GM19035 (cell line): ENCODE measurements around the gene PIM1.
"Not testable (repeated sequence)": the region's sequence is repeated elsewhere in the genome, so short reads cannot be mapped to it uniquely, and the experiment has no call there.

ENCODE experiments used
- ATAC-seq: cut with Tn5 transposase; IDR thresholded peaks from one replicate; pipeline ENCODE4 v1.9.1; 2021; ENCODE audit not compliant: unreplicated experiment

The PIM1 gene

DNA sequence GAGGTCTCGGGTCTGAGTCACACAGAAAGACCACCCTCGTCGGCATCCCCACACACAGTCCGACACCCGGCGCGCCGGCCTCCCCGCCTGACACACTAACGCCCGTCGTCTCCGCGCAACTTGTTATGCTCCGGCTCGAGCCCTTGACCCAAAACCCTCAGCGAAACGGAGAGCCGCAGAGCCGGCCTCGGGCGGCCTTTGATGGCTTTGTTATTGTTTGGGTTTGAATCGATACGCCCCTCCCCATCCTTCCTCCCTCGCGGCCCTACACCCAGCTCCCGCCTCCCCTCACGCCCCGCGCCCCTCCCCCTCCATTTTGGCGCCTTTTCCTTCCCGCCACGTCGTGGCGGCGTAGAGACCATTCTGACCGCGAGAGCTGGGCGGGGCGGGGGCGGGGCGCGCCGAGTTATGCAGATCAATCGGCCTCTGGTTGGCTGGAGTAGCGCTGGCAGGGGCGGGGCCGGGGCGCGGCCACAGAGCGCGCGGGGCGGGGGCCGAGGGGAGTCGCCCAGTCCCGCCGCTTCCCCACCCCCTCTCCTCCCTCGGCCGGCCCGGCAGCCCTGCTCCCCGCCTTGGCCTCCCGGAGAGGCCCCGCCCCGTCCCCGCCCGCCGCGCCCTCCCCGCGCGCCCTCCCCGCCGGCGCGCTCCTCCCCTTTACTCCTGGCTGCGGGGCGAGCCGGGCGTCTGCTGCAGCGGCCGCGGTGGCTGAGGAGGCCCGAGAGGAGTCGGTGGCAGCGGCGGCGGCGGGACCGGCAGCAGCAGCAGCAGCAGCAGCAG is at the start of gene PIM1:
TSS of gene PIM1 (plus strand) at position 657 of the 777 bp plus-strand sequence. CDS start 424 bp downstream, outside the sequence.
- peak; percentile 61 for ATAC-seq

DNA sequence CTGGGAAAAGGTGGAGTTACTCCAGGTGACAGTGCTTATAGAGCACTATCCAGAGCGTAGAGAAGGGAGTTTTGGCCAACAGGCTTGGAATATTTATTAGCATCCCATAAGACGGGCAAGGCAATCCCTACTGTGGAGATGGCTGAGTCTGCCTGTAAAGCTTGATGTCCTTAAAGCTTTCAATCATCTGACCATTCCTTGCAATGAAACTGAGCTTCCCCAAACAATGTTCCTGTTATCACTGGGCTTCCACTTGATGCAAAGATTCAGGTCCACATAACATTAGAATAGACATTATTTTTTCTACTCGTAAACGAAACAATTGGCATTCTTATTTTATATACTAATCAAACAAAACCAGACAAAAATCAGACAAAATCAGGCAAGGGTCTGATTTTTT is 48.4 kb upstream of the PIM1 start:
- no peak for ATAC-seq

DNA sequence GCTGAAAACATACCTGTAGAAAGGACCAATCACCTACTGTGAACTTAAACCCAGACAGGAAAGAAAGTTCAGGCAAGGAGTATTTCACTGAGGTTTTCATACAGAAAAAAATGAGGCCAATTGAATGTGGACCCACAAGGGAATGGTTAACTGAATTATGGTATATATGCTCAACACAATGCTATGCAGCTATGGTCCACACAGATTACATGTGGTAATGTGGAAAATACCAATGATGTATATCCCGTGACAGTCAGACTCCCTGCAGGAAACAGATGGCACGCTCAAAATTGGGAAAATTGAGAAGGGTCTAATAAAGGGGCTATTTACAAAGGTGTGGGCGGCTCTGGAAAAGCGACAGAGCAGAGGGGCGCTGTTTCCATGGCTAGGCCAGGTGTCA is 47.1 kb upstream of the PIM1 start:
- ATAC-seq: no peak

DNA sequence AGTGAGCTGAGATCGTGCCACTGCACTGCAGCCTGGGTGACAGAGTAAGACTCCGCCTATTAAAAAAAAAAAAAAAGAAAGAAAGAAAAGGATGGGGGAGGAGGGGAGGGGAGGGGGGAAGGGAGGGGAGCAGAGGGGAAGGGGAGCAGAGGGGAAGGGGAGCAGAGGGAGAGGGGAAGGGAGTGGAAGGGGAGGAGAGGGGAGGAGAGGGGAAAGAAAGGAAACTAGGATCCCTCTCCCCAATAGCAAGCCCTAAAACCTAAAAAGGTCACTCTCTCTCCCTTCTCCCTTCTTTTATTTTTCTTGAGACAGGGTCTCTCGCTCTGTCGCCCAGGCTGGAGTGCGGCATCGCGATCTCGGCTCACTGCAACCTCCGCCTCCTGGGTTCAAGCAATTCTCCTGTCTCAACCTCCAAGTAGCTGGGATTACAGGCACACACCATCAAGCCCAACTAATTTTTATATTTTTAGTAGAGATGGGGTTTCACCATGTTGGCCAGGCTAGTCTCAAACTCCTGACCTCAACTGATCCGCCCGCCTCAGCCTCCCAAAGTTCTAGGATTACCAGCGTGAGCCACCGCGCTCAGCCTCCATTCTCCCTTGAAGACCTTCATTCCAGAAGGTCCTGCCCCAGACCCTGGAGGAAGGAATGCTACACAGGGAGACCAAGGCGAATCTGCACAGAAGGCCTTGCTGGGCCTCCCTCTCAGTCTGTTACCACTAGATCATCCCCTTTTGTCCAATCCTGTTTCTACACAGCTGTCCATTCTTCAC is 45.8 kb upstream of the PIM1 start:
- ATAC-seq: no peak

DNA sequence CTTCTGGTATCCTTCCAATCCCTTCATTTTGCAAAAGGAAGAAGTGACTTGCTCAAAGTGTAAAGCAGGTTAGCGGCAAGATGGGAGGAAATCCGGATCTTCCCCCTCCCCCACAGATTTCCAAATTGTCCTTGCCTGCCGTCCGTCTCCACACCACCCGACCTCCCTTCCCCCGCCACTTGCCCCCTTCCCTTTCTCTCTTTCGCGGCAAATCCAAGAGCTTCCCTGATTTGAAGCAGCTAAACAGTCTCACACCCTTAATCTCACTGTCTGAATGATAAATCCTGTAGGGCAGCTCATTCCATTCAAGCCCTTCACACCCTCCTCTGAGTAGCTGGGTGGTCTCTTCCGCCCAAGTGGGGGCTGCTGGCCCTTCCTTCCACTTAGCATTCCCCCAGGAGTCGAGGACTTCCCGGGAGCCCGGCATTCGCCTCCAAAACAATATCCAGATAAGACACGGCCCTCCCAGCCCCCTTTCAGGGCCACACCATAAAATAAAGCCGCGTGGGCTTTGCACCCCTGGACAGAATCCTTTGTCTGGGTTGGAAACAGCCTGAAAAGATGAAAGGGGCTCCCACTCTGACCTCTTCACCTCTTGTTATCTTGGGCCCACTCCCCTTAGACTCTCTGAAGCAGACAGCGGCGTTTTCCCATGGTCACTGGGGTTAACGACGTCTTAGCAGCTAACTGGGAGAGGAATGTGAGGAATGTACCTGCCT is 44.0 kb upstream of the PIM1 start:
- no peak for ATAC-seq

DNA sequence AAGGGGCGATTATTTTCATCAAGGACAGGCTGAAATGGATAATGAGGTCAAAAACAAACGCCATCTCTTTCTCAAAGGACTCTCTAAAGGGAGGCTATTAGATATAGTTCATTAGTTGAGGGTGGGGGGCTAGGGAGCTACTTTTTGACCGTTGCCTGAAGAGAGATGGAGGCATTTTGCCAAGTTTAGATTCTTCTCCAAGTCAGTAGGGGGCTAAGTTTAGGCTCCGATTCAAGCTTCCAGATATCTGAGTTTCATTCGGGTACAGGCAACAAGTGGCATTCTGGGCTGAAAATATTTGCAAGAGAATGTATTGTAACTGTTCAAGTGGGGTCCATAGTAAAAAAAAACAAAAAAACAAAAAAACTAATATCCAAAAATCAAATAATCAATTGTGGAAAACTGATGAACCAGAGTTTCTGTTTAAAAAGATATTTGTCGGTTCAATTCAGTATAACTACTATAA is 43.4 kb upstream of the PIM1 start:
- ATAC-seq: no peak

DNA sequence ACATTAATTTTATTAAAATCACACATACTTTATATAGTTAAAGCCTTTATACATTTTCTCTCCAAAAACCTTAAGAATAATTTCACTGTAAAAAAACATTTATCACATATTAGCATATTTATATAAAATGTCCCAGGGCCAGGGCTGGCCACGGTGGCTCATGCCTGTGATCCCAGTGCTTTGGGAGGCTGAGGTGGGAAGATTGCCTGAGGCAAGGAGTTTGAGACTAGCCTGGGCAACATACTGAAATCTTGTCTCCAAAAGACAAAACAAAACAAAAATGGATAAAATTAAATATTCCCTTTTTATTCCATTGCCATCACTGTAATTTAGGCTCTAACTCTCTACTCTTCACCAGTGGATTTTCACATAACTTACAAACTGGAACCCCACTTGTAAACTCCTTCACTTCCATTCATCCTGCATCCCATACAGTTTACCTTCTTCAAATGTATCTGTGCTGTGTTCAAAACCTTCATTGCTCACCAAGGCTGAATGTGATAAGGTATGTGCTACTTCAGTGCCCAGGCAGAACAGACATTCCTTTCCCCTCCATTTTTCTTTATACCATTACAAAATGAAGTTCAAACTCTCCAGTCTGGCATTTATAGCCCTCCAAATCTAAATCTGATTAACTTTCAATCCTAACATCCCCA is 42.9 kb upstream of the PIM1 start:
- ATAC-seq: no peak

DNA sequence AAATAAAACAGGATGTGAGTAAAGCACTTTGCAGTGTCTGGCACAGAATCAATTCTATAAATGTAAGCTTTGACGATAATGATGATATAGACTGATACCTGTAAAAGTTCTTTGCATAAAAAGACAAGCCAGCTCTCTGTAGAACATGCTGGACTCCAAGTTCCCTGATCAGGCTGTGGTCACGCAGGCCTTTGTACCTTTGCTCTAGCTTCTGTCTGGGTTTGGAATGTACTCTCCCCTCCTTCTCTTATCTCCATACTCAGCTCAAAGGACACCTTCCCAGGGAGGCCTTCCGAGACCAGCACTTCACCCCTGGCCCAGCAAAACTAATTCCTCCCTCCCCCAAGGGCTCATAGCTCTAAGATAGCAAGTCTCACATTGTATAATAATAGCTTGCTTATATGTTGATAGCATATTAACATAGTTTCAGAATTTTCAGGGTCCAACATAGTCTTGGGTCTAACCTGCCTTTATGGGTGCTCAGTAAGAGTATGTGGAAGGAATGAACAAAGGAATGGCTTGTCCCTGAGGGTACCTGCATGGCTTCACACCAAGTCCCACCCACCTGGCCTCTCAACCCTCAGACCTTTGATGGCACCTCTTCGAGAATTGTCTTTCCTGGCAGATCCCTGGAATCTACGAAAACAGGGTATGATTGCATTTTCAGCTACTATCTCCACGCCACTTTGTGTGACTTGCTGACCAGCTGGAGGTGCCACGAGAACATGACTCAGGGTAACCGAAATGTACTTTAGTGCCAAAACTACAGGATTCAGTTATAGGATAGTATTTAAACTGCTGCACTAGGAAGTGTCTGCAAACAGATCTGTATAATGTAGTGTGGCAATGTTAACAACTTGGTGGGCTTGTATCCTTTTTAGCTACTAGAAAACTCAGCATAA is 41.7 kb upstream of the PIM1 start:
- no peak for ATAC-seq

DNA sequence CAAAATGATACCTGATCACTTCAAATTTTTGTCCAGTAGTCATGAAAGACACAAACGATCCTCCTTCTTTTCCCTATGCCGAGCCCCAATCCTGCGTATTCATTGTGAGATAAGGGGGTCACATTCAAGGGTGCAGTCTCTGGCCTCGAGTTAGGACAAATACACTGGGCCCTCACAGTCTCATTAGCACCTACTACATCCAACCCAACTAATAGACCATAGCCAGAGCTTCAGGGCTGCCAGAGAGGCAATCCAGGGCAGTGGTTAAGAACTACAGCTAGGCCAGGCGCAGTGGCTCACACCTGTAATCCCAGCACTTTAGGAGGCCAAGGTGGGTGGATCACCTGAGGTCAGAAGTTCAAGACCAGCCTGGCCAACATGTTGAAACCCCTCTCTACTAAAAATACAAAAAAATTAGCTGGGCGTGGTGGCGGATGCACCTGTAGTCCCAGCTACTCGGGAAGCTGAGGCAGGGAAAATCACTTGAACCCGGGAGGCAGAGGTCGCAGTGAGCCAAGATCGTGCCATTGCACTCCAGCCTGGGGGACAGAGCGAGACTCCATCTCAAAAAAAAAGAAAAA is 41.0 kb upstream of the PIM1 start:
- not testable (repeated sequence) for ATAC-seq

DNA sequence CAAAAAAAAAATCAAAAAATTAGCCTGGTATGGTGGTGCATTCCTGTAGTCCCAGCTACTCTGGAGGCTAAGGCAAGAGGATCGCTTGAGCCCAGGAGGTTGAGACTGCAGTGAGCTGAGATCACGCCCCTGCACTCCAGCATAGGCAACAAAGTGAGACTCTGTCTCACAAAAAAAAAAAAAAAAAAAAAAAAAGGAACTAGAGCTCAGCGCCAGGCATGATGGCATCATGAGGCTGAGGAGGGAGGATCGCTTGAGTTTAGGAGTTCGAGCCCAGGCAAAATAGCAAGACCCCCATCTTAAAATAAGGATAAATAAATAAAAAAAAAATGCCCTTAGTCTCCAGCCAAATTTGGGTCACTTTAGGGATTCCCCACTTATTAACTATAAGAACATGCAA is 40.4 kb upstream of the PIM1 start:
- no peak for ATAC-seq

DNA sequence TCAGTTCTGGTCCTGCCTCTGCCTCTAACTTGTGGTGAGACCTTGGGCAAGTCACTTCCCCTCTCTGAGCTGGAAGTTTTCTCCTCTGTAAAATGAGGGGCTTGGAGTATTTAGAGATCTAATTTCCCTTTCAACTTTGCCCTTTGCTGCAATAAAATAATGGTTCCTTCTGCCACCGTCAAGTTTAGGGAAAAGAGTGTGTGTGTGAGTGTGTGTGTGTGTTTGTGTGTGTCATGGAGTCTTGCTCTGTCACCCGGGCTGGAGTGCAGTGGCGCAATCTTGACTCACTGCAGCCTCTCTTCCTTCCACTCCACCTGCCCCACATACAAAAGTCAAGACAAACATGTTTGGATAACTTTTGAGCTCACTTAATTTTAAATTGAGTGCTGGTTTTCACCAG is 39.2 kb upstream of the PIM1 start:
- no peak for ATAC-seq

DNA sequence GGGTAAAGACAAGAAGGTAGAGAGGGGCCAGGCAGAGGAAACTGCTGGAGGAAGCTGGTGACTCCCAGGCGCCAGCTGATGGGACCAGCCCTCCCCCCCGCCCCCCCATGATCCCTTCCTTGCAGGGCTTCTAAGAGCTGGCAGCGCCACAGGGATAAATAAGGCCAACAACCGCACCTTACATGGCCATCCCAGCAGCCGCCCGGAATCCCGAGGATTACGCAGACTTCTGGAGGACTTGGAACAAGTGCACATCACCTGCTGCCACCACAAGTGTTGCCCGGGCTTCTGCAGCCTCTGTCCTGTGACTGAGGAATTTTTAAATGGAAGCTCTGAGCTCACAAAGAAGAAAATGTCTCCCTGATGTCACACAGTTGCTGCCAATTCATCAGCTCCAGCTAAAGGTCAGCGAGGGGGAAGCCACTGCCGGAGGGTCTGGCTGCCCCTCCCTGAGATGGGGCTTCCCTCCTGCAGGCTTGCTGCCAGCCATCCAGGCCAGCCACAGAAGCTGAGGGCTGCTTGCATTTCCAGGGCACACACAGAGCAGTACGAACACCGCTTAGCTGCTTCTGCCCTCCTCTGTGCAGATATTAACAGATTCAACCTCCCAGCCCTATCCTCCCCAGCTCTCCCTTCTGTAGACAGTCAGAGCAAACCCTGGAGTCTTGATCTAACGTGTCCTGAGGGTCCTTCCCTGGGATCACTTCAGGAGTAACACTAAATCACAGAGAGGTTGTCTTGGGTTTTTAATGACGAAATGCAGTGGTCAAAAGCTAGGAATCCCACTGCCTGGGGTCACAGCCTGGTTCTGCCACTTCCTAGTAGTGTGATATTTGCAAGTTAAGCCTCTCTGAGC is 38.6 kb upstream of the PIM1 start:
- ATAC-seq: no peak

DNA sequence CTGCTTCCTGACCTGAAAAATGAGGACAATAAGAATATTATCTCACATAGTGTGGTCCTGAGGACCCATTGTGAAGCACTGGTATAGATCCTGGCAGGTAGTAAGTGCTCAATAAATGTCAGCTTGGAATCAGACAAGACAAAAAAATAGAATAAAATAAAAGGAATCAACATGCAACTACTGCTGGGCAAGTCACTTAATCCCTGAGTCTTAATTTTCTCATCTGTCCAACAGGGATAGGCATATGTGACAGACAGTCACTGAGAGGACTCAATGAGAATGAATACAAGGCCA is 38.0 kb upstream of the PIM1 start:
- ATAC-seq: no peak

DNA sequence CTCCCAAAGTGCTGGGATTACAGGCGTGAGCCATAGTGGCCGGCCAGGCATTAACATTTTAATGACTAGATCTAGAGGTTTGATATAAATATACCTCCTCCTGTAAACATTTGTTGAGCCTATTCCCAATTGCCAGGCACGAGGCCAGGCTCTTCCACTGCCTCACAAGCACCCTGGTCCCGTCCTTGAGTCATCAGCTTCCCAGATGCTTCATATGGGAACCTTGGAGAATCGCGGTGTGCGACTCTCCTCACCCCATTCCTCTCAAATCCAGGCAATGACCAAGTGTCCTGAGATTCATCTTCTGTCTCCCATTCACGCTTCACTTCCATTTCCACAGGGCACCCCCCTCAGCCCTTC is 35.9 kb upstream of the PIM1 start:
- no peak for ATAC-seq

DNA sequence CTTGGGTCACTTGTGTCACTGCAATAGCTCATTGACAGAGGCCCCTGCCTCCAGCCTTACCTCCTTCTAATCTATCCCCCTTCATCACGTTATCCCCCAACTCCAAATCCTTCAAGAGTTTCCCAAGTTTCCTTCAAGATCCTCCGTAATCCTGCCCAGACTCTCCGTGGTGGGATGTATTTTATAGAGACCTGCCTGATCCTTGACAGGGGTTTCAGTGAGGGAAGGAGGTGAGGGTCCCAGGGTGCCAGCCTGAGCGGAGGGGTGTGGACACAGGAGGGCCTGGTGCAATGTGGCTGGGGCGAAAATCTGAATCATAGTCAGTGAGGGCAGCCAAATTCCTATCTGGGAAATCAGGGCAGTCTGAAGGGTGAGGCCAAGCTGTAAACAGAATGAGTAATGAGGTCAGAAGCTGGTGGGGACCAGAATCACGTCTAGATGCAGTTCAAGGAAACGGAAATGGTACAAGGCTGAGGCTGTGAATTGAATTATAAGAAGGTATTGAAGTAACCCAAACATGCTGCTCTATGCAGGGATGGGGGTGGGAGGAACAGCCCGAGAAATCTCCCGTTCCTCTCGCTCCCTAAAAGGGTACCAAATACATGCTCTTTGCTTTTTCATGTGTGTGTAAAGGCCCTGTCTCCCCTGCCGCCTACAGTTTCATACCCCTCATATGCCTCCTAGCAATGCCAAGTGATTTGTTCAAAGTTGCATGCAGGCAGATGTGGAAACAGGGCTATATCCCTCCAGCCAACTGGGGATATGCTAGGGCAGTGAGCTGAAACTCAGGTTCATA is 35.4 kb upstream of the PIM1 start:
- ATAC-seq: no peak

DNA sequence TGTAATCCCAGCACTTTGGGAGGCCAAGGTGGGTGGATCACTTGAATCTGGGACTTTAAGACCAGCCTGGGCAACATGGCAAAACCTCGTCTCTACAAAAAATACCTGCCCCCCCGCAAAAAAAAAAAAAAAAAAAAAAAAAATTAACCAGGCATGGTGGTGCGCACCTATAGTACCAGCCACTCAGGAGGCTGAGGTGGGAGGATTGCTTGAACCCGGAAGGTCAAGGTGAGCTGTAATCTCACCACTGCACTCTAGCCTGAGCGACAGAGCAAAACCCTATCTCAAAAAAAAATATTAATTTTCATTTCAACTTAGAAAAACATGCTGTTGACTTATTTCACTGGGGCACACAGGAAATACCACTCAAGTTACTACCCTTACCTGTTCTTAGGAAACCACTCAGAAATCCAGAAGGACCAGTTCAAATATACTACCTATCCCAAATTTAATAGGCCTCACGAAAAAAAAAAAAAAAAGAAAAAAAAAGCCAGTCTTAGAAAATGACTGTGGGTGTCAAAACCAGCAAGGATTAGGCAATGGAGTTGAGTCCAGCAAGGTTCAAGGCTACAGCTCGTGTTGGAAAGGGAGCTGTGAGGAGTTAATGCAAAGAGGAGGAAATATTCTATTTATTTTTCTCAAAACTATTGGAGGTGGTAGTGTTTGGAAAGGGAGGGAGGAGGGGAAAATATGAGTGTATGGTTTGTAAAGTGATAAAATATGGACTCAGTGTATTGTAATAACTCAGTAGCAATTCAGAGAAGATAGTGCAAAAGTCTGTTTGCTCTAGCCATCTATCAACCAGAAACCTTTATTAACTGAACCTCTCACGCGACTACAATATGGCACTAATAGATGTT is 33.9 kb upstream of the PIM1 start:
- no peak for ATAC-seq

DNA sequence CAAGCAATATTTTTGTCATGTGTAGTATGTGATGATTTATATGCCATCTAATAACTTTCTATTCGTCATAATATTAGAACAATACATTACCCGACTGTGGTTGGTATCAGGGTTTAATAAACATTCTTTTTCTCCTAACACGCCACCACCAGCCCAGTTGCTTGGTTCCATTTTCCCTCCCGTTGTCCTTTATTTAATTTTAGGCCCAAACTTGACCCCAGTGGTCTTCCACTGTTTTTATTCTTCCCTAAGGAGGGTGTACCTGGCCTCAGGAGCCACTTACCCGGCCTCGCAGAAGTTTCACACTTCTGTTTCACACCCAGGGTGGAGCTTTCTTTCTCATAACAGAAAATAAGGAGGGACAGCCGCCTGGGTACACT is 33.1 kb upstream of the PIM1 start:
- no peak for ATAC-seq
